ENCODE results near the gene ANKEF1. TPM values are rescaled to one million over a fixed set of nuclear protein-coding genes. Genes with fewer than 3 reads are reported as not detected.

The ANKEF1 gene
- 10 to 100 TPM in 1 of 3 donors, 1 to 10 TPM in 2; 8.7 to 10.1 (median 9.3) TPM for polyA plus RNA-seq (ENCODE audit: insufficient read length in 3 of 3)

GRCh38 chr20:10034717-10035571 is at the start of gene ANKEF1:
ANKEF1 (plus strand) TSS chr20:10034987; CDS start chr20:10038302, 3,315 bp downstream.
- DNase-seq (ENCODE audit: low read depth in 3 of 3, low spot score in 2 of 3), result peak in 2 of 3 donors; percentile 32 to 44

- DNase-seq (ENCODE audit: low read depth in 3 of 3, low spot score in 2 of 3), result no peak
Observed at GRCh38 chr20:9985281-9985680, 49.5 kb upstream of the ANKEF1 start.

- no peak for DNase-seq (ENCODE audit: low read depth in 3 of 3, low spot score in 2 of 3)
Observed at GRCh38 chr20:9985773-9986172, 49.0 kb upstream of the ANKEF1 start.

DNA sequence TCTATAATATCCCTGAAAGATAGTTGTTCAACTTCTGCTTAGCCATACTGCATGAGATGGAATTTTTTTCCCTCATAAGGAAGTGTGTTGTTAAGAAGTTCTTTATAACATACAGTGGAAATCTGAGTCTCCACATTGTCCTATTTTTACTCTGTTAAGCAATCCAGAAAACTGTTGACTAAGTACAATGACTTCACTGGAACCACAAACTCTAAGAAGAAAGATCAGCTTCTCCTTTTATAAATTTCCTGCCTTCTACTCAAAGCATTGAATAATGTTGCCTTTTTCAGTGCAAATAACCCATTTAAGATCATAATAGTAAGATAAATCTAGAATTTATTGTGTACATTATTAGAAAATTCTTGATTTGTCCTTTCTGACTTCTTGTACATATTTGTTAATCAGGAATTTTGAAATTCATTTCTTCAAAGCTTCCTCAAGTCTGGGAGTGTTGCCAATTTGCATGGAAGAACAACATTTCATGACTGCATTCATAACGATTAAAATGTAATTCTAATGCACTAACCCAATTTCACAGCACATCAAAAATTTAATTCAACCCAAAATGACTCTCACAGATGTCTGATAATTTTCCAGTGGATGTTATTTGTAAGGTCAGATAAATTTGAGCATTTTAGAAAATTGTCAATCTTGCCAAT is 45.6 kb upstream of the ANKEF1 start:
- no peak for DNase-seq (ENCODE audit: low read depth in 3 of 3, low spot score in 2 of 3)

DNA sequence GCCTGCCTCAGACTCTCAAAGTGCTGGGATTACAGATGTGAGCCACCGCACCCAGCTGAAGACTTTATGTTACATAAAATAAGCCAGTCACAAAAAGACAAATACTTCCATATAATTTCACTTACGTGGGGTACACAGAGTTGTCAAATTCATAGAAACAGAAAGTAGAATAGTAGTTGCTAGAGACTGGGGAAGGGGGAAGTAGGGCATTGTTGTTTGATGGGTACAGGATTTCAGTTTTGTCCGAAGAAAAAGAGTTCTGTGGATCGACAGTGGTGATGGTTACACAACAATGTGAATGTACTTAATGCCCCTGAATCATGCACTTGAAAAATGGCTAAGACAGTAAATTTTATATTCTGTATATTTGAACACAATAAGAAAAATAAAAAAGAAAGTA is 41.6 kb upstream of the ANKEF1 start:
- DNase-seq (ENCODE audit: low read depth in 3 of 3, low spot score in 2 of 3), result no peak

- DNase-seq (ENCODE audit: low read depth in 3 of 3, low spot score in 2 of 3), result no peak
Observed at GRCh38 chr20:9994676-9995075, 40.1 kb upstream of the ANKEF1 start.

- no peak for DNase-seq (ENCODE audit: low read depth in 3 of 3, low spot score in 2 of 3)
Observed at GRCh38 chr20:9995510-9996272, 39.1 kb upstream of the ANKEF1 start.

GRCh38 chr20:9996944-9997343 is 37.8 kb upstream of the ANKEF1 start:
- DNase-seq (ENCODE audit: low read depth in 3 of 3, low spot score in 2 of 3), result no peak

- no peak for DNase-seq (ENCODE audit: low read depth in 3 of 3, low spot score in 2 of 3)
Observed at GRCh38 chr20:9999645-10000044, 35.1 kb upstream of the ANKEF1 start.

- no peak for DNase-seq (ENCODE audit: low read depth in 3 of 3, low spot score in 2 of 3)
Observed at GRCh38 chr20:10002866-10003265, 31.9 kb upstream of the ANKEF1 start.

GRCh38 chr20:10004900-10005299 is 29.9 kb upstream of the ANKEF1 start:
- no peak for DNase-seq (ENCODE audit: low read depth in 3 of 3, low spot score in 2 of 3)

DNA sequence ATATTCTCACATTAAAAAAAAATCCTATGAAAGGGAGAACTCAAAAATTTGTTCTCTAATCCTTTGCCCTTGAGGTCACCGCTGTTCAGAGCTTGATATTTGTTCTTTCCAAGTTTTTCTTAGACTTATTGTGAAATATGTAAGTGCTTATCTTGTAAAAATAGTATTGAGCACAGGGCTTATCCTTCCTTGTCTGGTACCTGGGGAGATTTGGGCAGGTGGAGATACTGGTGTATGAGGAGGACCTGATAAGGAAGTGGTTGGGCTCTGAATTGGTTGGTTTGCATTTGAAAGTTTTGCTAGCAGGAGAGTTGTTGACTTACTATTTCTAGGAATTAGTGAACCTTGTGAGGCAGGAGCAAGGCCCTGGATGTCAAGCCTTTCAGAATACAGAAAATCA is 28.9 kb upstream of the ANKEF1 start:
- no peak for DNase-seq (ENCODE audit: low read depth in 3 of 3, low spot score in 2 of 3)

- no peak for DNase-seq (ENCODE audit: low read depth in 3 of 3, low spot score in 2 of 3)
Observed at GRCh38 chr20:10006447-10007090, 28.2 kb upstream of the ANKEF1 start.

DNA sequence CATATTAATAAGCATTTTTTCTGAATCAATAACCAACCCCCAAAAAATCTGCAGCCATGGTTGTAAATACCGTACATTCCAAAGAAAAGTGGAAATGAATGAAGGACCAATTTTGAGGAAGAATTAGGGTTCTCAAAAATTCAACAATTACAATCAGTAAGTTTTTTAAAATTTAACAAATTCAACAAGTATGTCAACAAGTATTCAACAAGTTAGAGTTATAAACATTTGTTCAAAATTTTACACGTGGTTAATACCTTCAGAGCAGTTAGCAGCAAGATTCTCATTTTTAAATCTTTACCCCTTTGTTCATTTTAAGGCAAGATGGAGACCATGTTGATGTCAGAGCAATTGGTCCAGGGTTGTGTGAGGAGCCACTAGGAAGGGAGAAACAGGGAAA is 27.6 kb upstream of the ANKEF1 start:
- no peak for DNase-seq (ENCODE audit: low read depth in 3 of 3, low spot score in 2 of 3)

- DNase-seq (ENCODE audit: low read depth in 3 of 3, low spot score in 2 of 3), result no peak
Observed at GRCh38 chr20:10007747-10008146, 27.0 kb upstream of the ANKEF1 start.

- no peak for DNase-seq (ENCODE audit: low read depth in 3 of 3, low spot score in 2 of 3)
Observed at GRCh38 chr20:10012464-10012863, 22.3 kb upstream of the ANKEF1 start.

- DNase-seq (ENCODE audit: low read depth in 3 of 3, low spot score in 2 of 3), result no peak
Observed at GRCh38 chr20:10014431-10014830, 20.4 kb upstream of the ANKEF1 start.

DNA sequence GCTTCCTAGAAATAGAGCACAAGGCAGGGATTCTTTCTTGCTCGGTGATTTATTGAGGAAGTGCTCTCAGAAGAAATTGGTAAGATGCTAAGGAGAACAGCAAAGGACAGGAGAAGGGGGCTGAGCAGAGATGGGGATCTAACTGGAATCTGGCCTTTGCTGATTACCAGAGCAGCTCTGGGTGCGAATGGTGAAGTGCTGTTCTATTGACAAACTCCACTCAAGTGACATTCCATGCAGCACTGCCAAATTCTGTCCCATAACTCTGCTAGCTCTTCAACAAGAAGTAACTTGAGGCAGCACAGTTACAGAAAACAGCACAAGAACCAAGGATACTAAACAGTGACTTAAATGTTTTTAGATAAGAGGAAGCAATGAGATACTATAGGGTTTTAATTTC is 13.8 kb upstream of the ANKEF1 start:
- DNase-seq (ENCODE audit: low read depth in 3 of 3, low spot score in 2 of 3), result no peak

- DNase-seq (ENCODE audit: low read depth in 3 of 3, low spot score in 2 of 3), result no peak
Observed at GRCh38 chr20:10022625-10023024, 12.2 kb upstream of the ANKEF1 start.

- no peak for DNase-seq (ENCODE audit: low read depth in 3 of 3, low spot score in 2 of 3)
Observed at GRCh38 chr20:10023911-10024310, 10.9 kb upstream of the ANKEF1 start.
